Measurements from ENCODE around the gene TFPI.

Gene TFPI

GRCh38 chr2:187493180-187493579 lies 61.1 kb downstream of the TFPI start:
- no peak overlapping the region for H3K4me3 ChIP-seq (ENCODE audit: low read depth, low read length)
- TF ChIP-seq, protein P1, sequence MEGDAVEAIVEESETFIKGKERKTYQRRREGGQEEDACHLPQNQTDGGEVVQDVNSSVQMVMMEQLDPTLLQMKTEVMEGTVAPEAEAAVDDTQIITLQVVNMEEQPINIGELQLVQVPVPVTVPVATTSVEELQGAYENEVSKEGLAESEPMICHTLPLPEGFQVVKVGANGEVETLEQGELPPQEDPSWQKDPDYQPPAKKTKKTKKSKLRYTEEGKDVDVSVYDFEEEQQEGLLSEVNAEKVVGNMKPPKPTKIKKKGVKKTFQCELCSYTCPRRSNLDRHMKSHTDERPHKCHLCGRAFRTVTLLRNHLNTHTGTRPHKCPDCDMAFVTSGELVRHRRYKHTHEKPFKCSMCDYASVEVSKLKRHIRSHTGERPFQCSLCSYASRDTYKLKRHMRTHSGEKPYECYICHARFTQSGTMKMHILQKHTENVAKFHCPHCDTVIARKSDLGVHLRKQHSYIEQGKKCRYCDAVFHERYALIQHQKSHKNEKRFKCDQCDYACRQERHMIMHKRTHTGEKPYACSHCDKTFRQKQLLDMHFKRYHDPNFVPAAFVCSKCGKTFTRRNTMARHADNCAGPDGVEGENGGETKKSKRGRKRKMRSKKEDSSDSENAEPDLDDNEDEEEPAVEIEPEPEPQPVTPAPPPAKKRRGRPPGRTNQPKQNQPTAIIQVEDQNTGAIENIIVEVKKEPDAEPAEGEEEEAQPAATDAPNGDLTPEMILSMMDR (IDR thresholded peaks at IDR 0.05; ENCODE audit: low read depth, low read length): no peak
- DNase-seq (ENCODE audit: low read depth, low spot score): no peak
- in situ Hi-C loops (cut with HindIII; ENCODE audit: low sequenced_read_pairs): no loop called here

DNA sequence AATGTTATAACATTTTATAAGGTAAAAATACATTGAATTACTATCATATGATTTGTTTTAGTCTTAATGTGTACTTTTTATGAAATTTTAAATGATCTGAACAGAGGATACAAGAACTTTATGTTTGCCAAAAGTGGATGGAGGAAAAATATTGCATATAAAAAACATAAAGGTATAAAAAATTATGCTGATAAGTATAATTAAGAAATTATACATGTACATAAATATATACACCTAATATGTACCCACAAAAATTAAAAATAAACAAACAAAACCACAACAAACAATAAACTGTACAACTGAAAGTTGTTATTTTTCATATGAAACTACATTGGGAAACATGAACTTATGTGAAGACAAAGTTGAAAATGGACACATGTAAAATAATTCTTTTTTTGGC lies 68.0 kb downstream of the TFPI start:
- TF ChIP-seq, protein P1 (IDR thresholded peaks at IDR 0.05; ENCODE audit: low read depth, low read length): no peak
- in situ Hi-C loops (cut with HindIII; ENCODE audit: low sequenced_read_pairs): no loop called here
- DNase-seq (ENCODE audit: low read depth, low spot score): no peak
- H3K4me3 ChIP-seq (ENCODE audit: low read depth, low read length): no peak overlapping the region

DNA sequence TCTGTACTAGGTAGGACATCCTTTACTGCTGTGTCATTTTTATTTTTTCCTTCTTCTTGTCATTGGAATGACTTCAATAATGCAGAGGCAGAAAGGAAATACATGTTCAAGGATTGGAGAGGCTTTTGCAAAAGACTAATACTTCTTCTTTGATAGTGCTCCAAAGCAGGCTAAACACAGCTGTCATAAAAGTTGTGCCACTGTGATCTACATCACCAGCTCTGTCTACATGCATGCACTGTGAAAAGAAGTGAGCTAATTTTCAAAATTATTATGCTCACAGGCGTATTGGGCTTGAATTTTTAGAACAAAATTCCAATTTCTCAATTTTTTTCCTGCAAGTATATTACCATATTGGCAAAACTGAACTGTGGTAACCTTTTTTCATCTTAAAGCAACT lies 68.7 kb downstream of the TFPI start:
- TF ChIP-seq, protein P1 (IDR thresholded peaks at IDR 0.05; ENCODE audit: low read depth, low read length): no peak
- in situ Hi-C loops (cut with HindIII; ENCODE audit: low sequenced_read_pairs): no loop called here
- no peak for DNase-seq (ENCODE audit: low read depth, low spot score)
- no peak overlapping the region for H3K4me3 ChIP-seq (ENCODE audit: low read depth, low read length)

DNA sequence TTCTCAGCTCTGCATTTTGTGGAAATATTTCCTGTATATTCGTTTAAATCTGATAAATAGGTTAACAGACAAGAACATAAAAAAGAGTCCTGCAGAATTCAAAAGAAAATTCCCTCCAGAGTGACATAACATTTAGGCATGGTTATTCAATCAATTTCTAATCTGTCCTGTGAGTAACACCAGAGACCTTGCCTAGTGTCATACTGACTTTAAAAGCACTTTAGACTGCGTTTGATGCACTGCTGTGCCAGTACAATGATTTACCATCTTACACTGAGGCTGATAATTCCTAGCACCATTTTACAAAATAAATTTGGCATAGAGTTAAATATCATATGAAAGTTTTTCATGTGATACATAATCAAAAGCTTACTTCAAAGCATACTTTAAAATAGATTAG lies 70.7 kb downstream of the TFPI start:
- in situ Hi-C loops (cut with HindIII; ENCODE audit: low sequenced_read_pairs): no loop called here
- DNase-seq (ENCODE audit: low read depth, low spot score): no peak
- no peak overlapping the region for H3K4me3 ChIP-seq (ENCODE audit: low read depth, low read length)
- TF ChIP-seq, protein P1 (IDR thresholded peaks at IDR 0.05; ENCODE audit: low read depth, low read length): no peak

- in situ Hi-C loops (cut with HindIII; ENCODE audit: low sequenced_read_pairs): no loop called here
- DNase-seq (ENCODE audit: low read depth, low spot score): no peak
- no peak overlapping the region for H3K4me3 ChIP-seq (ENCODE audit: low read depth, low read length)
- TF ChIP-seq, protein P1 (IDR thresholded peaks at IDR 0.05; ENCODE audit: low read depth, low read length): no peak
Observed at GRCh38 chr2:187482796-187483195, 71.4 kb downstream of the TFPI start.

GRCh38 chr2:187481543-187481942 lies 72.7 kb downstream of the TFPI start:
- in situ Hi-C loops (cut with HindIII; ENCODE audit: low sequenced_read_pairs): no loop called here
- TF ChIP-seq, protein P1 (IDR thresholded peaks at IDR 0.05; ENCODE audit: low read depth, low read length): no peak
- no peak overlapping the region for H3K4me3 ChIP-seq (ENCODE audit: low read depth, low read length)

GRCh38 chr2:187478719-187479118 lies 75.5 kb downstream of the TFPI start:
- no peak for DNase-seq (ENCODE audit: low read depth, low spot score)
- H3K4me3 ChIP-seq (ENCODE audit: low read depth, low read length): no peak overlapping the region
- in situ Hi-C loops (cut with HindIII; ENCODE audit: low sequenced_read_pairs): no loop called here
- TF ChIP-seq, protein P1 (IDR thresholded peaks at IDR 0.05; ENCODE audit: low read depth, low read length): no peak

More at GRCh38 chr2:187481543-187481942, 72.7 kb downstream of the TFPI start:
- DNase-seq (ENCODE audit: low read depth, low spot score): no peak
